ENCODE results near the gene LRRC75B. TPM values are rescaled to one million over a fixed set of nuclear protein-coding genes. Genes with fewer than 3 reads are reported as not detected.

The LRRC75B gene
- total RNA-seq, 1 experiment from 2014 or later = 18.1 TPM

DNA sequence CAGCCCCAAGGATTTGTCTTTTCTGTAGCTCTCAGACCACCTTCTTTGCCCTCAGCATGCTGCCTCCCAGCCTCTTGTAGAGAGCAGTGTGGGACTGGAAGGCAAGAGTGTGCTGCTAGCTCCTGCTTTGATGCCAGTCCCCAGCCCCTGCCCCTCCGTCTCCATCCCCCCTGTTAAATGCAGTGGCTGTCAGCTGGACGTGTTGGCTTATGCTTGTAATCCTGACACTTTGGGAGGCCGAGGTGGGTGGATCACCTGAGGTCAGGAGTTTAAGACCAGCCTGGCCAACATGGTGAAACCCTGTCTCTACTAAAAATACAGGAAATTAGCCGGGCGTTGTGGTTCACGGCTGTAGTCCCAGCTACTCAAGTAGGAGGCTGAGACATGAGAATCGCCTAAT is 21.6 kb downstream of the LRRC75B start:
- no peak overlapping the region for H2BK15ac ChIP-seq (ENCODE audit: low read depth, low read length)
- no peak overlapping the region for H2AFZ ChIP-seq (ENCODE audit: low read length)
- no peak overlapping the region for H4K91ac ChIP-seq (ENCODE audit: insufficient read length, low read depth, low read length)
- no peak overlapping the region for H3K4ac ChIP-seq (ENCODE audit: low read depth, low read length)
- H3K9ac ChIP-seq (ENCODE audit: extremely low read depth, insufficient read length, low read length) = no peak overlapping the region
- no peaks in the 10 kb centered on the region for H3K4me1 ChIP-seq (ENCODE audit: insufficient read depth, low read length)
- no peaks in the 10 kb centered on the region for H3K23me2 ChIP-seq (ENCODE audit: insufficient read length, low read depth, low read length, poor library complexity, severe bottlenecking)
- no peak for DNase-seq
- H3T11ph ChIP-seq (ENCODE audit: low read length) = no peak overlapping the region
- H3K4me1 Mint-ChIP-seq = no peaks in the 10 kb centered on the region
- H2BK5ac ChIP-seq (ENCODE audit: insufficient read length, low read length) = no peak overlapping the region
- H2BK12ac ChIP-seq (ENCODE audit: insufficient read length, low read depth, low read length) = no peak overlapping the region
- no peak overlapping the region for H2AK5ac ChIP-seq (ENCODE audit: insufficient read length, low read length)
- H3K79me2 ChIP-seq (ENCODE audit: insufficient read depth, low read length) = peaks cover 8% of the 10 kb centered on the region
- H3K9me3 Mint-ChIP-seq = no peaks in the 10 kb centered on the region
- no peak overlapping the region for H2BK20ac ChIP-seq (ENCODE audit: low read depth, low read length, poor library complexity, severe bottlenecking)
- no peak overlapping the region for H3K4me3 Mint-ChIP-seq
- no peak overlapping the region for H2BK120ac ChIP-seq (ENCODE audit: low read depth, low read length, poor library complexity, severe bottlenecking)
- no peak overlapping the region for H3K27ac ChIP-seq (ENCODE audit: insufficient read length, low read depth, low read length)
- H3K27ac Mint-ChIP-seq = no peak overlapping the region; a peak in 1 of 7 replicates
- no peak overlapping the region for H3K18ac ChIP-seq (ENCODE audit: insufficient read length, low read depth, low read length)
- H3K4me2 ChIP-seq (ENCODE audit: insufficient read depth, insufficient read length, low read length) = no peak overlapping the region
- TF ChIP-seq, protein P1, sequence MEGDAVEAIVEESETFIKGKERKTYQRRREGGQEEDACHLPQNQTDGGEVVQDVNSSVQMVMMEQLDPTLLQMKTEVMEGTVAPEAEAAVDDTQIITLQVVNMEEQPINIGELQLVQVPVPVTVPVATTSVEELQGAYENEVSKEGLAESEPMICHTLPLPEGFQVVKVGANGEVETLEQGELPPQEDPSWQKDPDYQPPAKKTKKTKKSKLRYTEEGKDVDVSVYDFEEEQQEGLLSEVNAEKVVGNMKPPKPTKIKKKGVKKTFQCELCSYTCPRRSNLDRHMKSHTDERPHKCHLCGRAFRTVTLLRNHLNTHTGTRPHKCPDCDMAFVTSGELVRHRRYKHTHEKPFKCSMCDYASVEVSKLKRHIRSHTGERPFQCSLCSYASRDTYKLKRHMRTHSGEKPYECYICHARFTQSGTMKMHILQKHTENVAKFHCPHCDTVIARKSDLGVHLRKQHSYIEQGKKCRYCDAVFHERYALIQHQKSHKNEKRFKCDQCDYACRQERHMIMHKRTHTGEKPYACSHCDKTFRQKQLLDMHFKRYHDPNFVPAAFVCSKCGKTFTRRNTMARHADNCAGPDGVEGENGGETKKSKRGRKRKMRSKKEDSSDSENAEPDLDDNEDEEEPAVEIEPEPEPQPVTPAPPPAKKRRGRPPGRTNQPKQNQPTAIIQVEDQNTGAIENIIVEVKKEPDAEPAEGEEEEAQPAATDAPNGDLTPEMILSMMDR (conservative IDR thresholded peaks at IDR 0.05) = no peak
- no peak overlapping the region for H3K14ac ChIP-seq (ENCODE audit: insufficient read depth, low read length)
- WGBS (ENCODE audit: extremely low coverage, insufficient read length, low lambda C conversion rate) = no CpG with 5 or more reads among the region's 7 CpGs
- H3K79me1 ChIP-seq (ENCODE audit: insufficient read depth, low read depth, low read length, poor library complexity, severe bottlenecking) = peaks cover 5% of the 10 kb centered on the region
- H3K23ac ChIP-seq (ENCODE audit: insufficient read length, low read depth, low read length) = no peak overlapping the region
- H4K8ac ChIP-seq (replicated peaks; ENCODE audit: insufficient read length, low read depth, low read length) = no peak overlapping the region
- H4K20me1 ChIP-seq (ENCODE audit: control insufficient read depth, insufficient read depth, insufficient read length) = no peaks in the 10 kb centered on the region
- no peak overlapping the region for H3K56ac ChIP-seq (ENCODE audit: insufficient read length, low read depth, low read length)
- H4K5ac ChIP-seq (ENCODE audit: insufficient read length, low read depth, low read length) = no peak overlapping the region
- peaks cover 58 to 84% (median 72%) of the 10 kb centered on the region in 3 experiments for H3K36me3 Mint-ChIP-seq (ENCODE audit: insufficient read depth in 1 of 3, low read depth in 3 of 3)
- no peaks in the 10 kb centered on the region for H3K9me3 ChIP-seq (ENCODE audit: control insufficient read depth, low read depth, low read length)
- H3K27me3 ChIP-seq (ENCODE audit: insufficient read depth, low read length) = no peaks in the 10 kb centered on the region
- H3K27me3 Mint-ChIP-seq (ENCODE audit: low read depth) = no peaks in the 10 kb centered on the region

Measured in H9 (cell line).